ENCODE measurements around the gene ZSWIM3.
"Not testable (repeated sequence)": the region's sequence is repeated elsewhere in the genome, so short reads cannot be mapped to it uniquely, and the experiment has no call there.

The ZSWIM3 gene

DNA sequence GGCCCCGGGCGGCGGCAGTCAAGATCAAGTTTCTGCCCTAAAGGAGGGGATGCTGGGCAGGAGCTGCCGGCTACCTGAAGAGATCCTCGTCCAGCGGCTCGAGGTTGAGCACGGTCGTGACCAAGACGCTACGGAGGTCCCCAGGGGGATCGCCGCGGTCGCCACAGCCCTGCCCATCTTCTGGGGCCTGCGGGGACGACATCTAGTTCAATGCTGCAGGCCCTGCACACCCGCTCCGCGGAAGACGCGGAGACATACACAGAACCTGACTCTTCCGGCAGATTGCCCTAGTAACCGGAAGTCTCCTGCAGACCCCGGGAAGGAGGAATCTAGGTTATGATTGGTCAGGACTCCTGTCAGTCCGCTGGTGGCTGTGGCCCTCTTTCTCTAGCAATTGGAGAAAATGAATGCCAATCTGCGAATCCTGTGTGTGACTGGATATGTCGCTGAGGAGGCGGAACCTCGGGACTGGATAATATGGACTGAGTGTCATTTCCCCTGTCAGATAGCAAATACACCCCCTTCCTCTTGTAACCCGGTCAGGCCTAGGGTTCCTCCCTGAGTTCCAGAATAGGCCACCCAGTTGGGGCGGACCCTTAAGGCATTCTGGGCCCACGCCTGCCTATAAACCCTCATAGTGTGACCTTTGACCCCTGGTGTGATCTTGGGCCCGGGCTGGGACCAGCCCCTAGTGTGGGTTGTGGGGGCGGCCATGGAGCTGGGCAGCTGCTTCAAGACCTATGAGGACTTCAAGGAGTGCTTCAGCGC is at the start of gene ZSWIM3, which contains the start of gene ACOT8:
Gene ZSWIM3, plus strand, starts transcription at position 501 of the 768 bp plus-strand sequence. Its CDS starts 212 bp downstream, at position 713.
Gene ACOT8, minus strand, starts transcription at position 279 of the 768 bp plus-strand sequence. Its CDS starts 77 bp downstream, at position 202.
- peak; percentile 94 to 98 for DNase-seq

DNA sequence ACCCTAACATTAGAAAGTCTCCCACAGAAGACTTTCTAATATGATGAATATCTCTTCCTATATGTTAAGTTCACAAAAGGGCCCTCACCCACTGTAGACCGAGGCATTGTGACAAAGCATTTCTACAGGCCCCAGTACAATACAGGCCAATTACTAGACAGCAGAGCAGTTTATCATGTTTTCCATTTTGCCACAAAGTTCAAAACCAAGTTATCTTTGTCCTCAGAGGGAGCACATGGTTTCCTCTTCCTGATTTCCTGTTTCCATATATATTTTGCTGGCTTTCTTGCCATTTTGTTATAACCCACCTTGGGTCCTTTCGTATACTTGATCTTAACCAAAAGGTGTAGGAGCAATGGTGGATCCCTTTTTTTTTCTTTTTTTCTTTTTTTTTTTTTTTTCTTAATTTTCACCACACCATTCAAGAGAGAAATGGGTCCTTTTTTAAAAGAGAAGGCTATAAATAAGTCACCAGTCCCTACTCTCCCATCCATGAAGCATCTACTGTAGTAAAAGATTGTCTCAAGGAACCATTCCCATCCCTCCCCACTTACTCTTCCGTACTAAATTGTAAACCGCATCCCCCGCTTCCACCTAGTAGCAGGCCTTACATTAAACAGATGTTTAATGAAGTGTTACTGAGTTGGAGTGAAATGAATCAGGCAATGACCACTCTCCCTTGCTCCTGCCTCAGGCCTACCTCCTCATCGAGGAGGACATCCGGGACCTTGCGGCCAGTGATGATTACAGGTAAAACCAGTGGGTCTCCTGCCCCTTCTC is 47.0 kb upstream of the ZSWIM3 start:
- no peak for DNase-seq

DNA sequence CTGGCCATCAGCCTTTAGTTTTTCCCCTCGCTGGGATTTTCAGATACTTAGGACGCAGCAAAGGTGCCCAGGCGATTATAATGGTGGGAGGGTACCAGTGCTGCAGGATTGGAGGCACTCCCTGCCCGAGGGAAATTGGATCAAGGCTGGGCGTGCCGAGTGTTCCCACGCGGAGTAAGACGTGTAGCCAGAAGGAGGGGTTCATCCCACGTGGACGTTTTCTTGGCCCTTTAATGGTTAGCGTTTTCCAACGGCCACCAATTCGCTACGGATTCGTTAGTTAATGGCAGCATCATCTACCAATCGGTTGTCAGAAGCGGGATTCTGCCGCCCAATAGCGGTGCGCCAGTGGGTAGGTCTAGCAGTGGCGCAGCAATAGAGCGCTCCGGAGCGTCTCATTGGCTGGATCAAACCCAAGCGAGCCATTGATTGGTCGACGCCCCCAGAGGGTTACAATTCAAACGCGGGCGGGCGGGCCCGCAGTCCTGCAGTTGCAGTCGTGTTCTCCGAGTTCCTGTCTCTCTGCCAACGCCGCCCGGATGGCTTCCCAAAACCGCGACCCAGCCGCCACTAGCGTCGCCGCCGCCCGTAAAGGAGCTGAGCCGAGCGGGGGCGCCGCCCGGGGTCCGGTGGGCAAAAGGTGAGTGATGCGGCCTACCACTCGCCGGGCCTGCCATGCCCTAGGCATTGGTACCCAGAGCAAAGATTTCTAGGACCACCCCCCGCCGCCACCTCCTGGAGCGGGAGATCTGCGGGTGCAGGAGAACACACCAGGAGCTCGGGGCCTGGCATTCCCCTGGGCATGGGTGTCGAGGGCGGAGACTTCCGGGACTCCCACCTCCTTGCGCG is 45.0 kb upstream of the ZSWIM3 start, which contains the start of gene UBE2C:
Gene UBE2C, plus strand, starts transcription at position 488 of the 849 bp plus-strand sequence. Its CDS starts 52 bp downstream, at position 540.
- DNase-seq = peak; percentile 96 to 97

DNA sequence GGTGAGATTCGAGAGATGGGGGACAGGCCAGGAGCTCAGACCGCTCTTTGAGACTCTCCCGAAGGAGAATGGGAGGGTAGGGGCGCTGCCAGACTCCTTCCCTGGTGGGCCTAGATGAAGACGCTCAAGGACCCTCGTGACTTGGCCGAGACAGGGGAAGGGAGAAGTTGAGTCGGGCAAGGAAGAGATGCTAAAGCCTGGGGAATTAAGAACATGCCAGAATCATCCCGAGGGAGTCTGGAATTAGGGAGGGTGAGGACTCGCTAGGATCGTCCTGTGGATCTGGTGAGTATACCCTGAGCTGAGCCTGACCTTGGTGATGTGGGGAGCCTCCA is 44.4 kb upstream of the ZSWIM3 start:
- no peak for DNase-seq

DNA sequence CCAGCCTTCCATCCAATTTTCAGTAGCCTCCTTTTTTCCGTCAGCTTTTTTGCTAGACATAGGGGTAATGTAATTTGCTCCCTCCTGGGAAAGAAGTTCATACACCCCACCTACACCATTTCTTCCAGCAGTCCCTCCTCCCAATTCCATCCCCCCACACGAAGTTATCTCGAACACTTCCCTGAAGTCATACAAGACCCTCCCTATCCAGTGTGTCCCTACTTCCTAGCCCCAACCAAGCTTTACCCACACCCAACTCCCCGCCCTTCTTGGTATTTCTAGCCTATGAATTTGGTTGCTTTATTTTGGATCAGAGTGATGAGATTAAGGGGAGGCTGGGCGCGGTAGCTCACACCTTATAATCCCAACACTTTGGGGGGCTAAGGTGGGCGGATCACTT is 43.9 kb upstream of the ZSWIM3 start:
- DNase-seq = no peak

DNA sequence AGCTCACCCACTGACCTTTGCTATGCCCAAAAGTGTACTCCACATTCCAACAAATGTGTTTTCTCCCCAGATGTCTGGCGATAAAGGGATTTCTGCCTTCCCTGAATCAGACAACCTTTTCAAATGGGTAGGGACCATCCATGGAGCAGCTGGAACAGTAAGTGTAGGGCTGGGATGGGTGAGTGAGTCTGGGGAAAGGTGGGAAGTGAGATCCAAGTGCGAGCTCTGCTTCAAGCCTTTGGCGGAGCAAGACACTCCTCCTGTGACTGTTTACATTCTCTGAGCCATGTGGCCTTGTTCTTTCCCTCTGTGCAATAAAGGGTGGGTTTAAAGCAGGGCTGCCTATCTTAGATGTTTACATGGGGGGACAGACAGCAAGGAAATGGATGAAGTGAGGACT is 43.1 kb upstream of the ZSWIM3 start:
- DNase-seq = no peak

DNA sequence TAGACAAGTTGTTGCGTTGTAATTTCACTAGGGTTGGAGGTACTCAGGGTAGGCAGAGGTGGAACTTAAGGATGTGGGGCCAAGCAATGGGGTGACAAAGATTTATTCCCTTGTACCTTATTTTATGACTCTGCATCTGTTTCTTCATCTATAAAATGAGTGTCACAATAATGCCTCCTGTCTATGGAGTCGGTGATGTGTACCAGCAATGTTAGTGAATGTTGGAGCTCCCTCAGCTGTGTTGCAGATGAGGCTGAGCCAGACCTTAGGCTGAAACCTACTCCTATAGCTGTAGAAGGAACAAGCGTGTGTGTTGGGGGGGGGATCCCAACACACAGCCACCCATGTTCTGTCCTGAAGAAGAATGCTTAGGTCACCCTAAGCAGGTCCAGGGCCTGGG is 40.5 kb upstream of the ZSWIM3 start:
- DNase-seq = no peak

DNA sequence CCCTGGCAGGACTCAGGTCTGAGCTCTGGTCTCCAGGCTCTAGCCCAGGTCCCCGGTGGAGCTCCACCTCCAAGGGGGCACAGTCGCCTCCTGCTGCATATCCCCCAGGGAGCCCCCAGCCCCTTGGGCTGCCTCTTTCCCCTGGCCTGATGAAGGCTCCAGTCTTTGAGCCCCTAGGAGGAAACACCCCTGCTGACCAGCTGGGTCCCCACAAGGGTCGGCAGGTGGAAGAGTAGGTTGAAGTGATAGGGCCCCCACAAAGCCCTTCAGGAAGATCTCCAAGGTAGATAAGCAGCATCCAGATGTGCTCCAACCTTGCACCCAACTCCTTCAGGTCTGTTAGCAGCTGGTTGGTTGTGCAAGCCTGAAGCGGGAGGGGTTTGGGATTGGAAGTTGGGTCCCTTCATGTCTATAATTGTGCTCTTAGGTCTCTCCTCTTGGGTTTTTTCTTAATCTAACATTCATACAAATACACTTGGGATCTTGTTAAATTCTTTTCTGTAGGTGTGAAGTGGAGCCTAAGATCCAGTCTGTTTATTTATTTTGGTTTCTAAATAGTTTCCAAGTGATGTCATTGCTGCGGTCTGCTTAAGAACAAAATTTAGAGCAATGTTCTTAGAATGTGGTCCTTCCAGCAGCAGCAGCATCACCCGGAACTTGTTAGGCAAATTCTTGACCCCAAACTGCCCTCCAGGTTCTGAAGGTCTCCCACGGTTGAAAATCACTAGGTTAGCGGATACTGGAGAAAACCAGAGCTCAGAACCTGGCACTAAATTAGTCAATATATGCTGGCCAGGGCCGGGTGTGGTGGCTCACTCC is 39.8 kb upstream of the ZSWIM3 start:
- no peak for DNase-seq

DNA sequence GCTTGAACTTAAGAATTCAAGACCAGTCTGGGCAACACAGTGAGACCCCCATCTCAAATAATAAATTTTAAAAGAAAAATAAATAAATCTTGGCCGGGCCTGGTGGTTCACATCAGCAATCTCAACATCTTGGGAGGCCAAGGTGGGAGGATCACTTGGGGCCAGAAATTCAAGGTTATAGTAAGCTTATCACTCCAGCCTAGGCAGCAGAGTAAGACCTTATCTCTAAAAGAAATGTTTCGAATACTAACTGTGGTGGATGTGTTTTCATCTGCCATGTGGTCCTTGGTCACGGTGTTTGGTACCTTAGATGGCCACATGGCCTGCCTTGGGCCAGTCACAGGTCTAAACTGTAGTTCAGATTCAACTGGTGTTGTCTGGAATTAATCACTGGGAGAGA is 39.2 kb upstream of the ZSWIM3 start:
- DNase-seq = no peak

DNA sequence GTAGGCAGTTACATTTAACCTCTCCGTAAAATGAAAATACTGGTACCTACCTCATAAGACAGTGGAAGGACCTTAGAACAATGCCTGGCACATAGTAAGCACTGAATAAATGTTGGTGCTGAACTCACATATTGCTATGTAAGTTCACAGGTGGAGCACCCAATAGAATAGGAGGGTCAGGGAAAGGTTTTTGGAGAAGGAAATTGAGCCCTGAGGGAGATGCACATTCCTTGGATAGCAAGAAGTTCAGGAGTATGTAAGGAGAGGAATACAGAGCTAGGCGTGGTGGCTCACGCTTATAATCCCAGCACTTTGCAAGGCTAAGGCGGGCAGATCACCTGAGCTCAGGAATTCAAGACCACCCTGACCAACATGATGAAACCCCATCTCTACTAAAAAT is 37.9 kb upstream of the ZSWIM3 start:
- DNase-seq = no peak

DNA sequence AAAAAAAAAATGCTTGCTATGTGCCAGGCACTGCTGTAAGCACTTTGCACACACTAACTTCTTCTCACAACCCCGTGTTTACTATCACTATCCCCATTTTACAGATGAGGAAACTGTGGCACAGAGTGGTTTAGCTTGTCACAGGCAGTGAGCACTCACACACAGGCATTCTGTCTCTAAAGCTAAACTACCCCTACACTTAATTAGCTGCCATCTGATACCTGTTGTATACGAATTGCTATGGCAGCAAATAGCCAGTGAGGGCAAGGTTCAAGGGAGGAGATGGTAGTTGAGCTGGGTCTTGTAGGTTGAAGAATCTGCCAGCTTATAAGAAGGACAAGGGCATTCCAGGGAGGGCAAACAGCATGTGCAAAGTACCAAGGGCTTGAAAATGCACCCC is 35.5 kb upstream of the ZSWIM3 start:
- no peak for DNase-seq

DNA sequence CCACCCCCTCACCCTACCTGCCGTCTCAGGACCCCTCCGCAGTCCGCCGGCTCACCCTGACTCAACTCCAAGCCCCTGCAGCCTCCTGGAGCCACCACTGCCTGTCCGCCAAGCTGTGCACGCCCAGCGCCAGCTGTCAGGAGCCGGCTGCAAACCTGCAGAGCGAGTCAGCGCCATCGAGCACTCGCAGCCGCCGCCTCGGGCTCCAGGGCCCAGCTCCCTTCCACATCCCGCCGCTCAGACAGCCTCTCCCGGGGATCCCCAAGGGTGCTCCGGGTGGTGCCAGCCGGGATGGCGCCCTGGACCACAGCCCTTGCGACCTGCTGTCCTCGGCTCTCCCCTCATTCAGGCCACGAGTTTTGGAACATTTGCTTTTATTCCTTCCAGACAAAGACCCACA is 34.6 kb upstream of the ZSWIM3 start:
- no peak for DNase-seq

DNA sequence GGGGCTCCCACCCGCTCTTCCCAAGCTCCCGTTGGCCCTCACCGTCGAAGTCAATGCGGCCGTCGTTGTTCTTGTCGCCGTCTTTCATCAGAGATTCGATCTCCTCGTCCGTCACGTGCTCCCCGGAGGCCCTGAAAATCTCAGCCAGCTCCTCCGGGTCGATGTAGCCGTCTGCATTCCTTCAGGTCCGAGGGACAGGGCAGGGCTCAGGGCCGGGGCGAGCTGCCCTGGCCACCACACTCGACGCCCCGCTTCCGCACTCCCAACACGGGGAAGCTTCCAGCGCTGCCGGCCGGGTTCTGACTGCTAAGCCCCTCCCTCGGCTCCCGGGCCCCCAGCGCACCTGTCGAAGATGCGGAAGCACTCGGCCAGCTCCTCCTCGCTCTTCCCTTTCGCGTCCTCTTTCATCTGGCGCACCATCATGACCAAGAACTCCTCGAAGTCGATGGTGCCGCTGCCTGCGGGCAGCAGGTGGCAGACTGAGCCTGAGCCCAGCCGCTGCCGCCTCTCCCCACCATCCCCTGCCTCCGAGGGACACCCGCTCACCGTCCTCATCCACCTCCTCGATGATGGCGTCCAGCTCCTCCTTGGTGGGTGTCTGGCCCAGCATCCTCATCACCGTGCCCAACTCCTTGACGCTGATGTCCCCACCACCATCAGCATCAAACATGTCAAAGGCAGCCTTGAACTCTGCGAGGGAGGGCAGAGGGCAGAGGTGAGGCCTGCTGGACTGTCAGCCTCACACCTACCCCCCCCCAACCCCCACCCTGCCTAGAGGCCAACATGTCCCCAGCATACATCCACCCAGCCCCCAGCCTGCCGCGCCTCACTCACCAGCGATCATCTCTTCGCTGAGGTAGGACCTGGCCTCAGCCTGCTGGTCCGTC is 33.2 kb upstream of the ZSWIM3 start:
- DNase-seq = no peak

DNA sequence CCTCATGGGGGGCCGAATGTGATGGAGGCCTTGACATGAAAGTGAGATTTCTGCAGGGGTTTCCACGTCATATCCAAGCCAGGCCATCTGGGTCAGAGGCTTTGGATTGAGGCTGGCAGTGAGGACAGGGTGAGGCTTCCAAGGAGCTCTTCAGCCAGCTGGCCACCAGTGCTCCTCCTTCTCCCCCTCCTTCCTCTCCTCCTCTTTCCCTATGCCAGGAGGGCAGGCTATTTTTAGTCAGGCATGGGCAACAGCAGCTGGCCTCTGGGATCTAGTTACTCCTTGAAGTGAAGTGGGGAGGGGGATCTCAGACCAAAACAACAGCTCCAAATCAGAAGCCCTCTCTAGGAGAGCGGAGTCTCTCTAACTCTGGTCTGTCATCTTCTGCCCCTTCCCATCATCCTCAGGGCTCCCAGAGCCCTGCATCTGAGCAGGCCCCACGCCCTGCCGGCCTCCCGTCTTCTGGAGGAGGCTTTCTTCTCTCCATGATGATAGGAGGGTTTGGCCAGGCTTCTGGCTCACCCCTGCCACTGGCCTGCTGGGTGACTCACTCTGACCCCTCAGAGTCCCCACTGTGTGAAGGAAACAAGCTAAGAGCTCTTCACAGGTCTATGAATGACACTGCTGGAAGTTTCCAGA is 30.9 kb upstream of the ZSWIM3 start:
- DNase-seq = no peak

DNA sequence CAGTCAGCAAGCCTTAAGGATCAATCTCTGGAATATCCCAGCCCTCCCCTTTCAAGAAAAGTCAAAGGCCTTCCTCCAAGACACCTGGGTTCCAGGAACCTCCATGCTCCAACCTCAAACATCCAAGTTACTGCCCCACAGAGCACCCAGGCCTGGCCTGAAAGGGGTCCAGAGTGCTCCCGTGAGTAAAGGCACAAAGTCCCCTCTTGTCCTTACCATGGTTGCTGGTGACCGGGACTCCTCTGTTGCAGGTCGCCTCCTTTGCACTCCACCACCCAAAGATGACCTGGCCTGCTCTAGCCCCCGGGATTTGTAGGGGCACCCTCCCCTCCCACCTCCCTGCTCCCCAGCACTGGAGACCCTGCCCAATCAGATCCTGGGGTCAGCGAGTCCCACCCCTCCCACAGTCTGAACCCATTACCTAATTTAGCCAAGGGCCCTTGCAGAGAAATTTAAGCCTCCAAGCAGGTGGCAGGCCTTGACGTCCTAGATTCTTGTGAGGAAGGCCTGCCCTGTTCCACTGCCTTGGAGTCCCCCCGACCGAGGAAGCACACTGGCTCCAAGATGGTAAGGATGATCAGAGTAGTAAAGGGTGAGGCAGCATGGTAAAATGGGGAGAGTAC is 30.3 kb upstream of the ZSWIM3 start, which contains the start of gene TNNC2:
Gene TNNC2, minus strand, starts transcription at position 283 of the 623 bp plus-strand sequence. Its CDS starts 64 bp downstream, at position 219.
- no peak for DNase-seq

DNA sequence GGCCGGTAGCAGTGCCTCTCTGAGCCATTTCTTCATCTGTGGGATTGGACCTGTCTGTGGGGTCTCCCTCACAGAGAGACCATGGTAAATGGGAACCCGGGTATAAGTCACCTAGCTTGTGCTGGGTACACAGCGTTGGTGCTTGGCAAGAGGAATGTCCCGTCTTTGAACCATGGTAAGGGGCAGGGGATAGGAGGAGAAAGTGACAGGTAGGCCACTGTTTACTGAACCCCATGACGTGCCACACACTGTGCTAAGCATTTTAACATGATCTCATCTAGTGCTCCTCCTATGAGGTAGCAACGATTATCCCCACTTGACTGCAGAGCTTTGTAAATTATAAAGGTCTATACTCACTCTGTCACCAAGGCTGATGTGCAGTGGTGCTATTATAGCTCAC is 29.7 kb upstream of the ZSWIM3 start:
- DNase-seq = no peak

DNA sequence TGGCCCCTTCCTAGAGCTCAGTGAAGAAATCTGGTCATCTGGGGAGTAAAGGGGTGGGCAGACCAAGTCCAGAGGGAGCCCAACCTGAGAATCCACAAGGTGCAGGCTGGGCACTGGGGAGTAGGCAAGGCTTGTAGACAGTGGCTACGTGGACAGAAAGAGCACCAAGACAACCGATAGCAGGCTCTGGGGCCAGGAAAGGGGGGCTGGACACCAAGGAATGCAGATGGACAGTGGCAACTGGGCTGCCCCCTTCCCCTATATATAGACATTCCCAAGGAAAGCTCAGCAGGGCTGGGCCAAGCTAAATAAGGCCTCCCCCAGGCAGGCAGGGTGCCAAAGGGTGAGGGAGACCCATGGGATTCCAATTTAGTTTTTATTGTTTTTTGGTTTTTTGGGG is 28.8 kb upstream of the ZSWIM3 start:
- no peak for DNase-seq

DNA sequence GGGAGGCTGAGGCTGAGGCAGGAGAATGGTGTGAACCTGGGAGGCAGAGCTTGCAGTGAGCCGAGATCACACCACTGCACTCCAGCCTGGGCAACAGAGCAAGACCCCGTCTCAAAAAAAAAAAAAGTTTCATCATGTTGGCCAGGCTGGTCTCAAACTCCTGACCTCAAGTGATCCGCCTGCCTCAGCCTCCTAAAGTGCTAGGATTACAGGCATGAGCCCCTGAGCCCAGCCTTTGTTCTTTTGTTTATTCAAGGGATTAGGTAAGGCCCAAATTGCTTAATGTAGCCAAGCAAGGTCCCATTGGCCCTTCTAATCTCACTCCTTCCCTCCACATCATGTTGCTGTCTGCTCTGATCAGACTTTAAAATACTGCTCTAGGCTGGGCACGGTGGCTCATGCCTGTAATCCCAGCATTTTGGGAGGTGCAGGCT is 27.7 kb upstream of the ZSWIM3 start:
- DNase-seq = not testable (repeated sequence)

DNA sequence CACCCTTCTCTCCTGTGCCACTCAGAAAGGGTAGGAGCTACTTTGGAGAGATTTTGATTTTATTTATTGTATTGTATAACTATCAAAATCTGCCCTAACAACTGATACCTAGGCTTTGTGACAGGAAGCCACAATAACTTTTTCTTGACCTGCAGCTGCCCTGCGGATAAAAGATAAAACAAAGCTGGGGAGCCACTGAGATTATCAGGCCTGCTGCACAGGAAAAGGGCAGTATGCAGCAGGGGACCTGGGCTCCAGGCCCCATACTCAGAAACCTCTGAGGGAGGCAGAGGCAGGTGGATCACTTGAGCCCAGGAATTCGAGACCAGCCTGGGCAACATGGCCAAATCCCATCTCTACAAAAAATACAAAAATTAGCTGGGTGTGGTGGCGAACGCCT is 24.8 kb upstream of the ZSWIM3 start:
- no peak for DNase-seq

All from hippocampal formation (tissue), 2 donors.